Measurements from ENCODE around the gene LYZ.

GRCh38 chr12:69392179-69392928 lies 44.2 kb downstream of the LYZ start:
- TF ChIP-seq POLR2A (IDR thresholded peaks at IDR 0.05) (no peak), CTCF (IDR thresholded peaks at IDR 0.05) (no peak)
